Spinal cord (tissue), 10 donors: ENCODE results near the gene FBXW11. TPM values are rescaled to one million over a fixed set of nuclear protein-coding genes. Genes with fewer than 3 reads are reported as not detected.

Experiments
- DNase-seq, 6 donors: peaks; one replicate each; pipeline versions ENCODE4 v3.0.0 to v3.0.0-alpha.2; 2013 to 2015; ENCODE audit warnings: low spot score in 6 of 6, low read depth in 4 of 6
- H3K27ac ChIP-seq: one replicate; pipeline ENCODE4 v1.5.1; 2013; ENCODE audit warnings: low read depth, low read length, control low read depth
- H3K27me3 ChIP-seq: one replicate; pipeline ENCODE4 v1.6.1; 2013; ENCODE audit warnings: low read length; ENCODE audit not compliant: control insufficient read depth, insufficient read depth
- H3K36me3 ChIP-seq: one replicate; pipeline ENCODE4 v1.6.1; 2013; ENCODE audit warnings: low read length; ENCODE audit not compliant: control insufficient read depth, insufficient read depth
- H3K4me1 ChIP-seq: one replicate; pipeline ENCODE4 v1.6.1; 2013; ENCODE audit warnings: low read length; ENCODE audit not compliant: control insufficient read depth, insufficient read depth
- H3K4me3 ChIP-seq: one replicate; pipeline ENCODE4 v1.5.1; 2013; ENCODE audit warnings: low read depth, low read length, control low read depth
- H3K9me3 ChIP-seq: one replicate; pipeline ENCODE4 v1.6.1; 2013; ENCODE audit warnings: low read length; ENCODE audit not compliant: control insufficient read depth, insufficient read depth
- WGBS: methylation state at CpG from one replicate; pipeline ENCODE4 v1.1.5; 2013; ENCODE audit warnings: missing lambda C conversion rate; ENCODE audit not compliant: insufficient coverage; 5-methylcytosine and 5-hydroxymethylcytosine counted together
- polyA plus RNA-seq, 2 donors: library from polyadenylated mRNA; unstranded; fragments of 120-200 nt; gene quantifications; one replicate each; pipeline ENCODE4 v1.2.1, GENCODE V29; 2013; ENCODE audit not compliant: insufficient read length in 2 of 2
- total RNA-seq, 2 donors: library from RNA; depleted of rRNA in 1 of 2; stranded (reverse); fragments of 120-200 nt in 1 of 2; fragments of >200 nt in 1 of 2; gene quantifications; one replicate each; pipeline versions ENCODE4 v1.2.3 to v1.2.4, GENCODE V29; 2013 to 2014
- donor health status: healthy.

Gene FBXW11
- total and polyA plus RNA-seq, 4 donors = 72.1 to 135 (median 87.1) TPM

DNA sequence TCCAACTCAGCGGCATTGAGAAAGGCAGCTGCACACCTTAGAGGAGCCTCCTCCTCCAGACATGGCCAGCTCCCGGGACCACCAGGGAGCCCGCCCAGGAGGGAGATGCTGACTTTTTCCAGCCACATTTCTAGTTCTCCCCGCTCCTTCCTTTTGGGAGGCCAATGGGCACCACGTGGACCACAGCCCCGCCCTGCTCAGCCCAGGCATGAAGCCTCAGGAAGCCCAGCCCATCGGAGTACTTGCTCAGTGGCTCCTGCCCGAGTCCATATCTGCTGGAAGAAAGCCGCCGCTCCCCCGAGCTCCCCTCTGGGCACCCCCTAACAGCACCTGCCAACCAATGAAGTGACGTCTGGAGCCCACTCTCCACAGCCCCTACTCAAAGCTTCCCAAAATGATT, 168.4 kb downstream of the FBXW11 start:
- no peaks in the 10 kb centered on the region for H3K4me1 ChIP-seq
- H3K9me3 ChIP-seq = no peaks in the 10 kb centered on the region
- H3K36me3 ChIP-seq = no peaks in the 10 kb centered on the region
- 84% methylated on average over 11 of the region's 12 CpGs for WGBS
- DNase-seq = no peak
- H3K4me3 ChIP-seq = no peak overlapping the region
- no peak overlapping the region for H3K27ac ChIP-seq
- no peaks in the 10 kb centered on the region for H3K27me3 ChIP-seq

DNA sequence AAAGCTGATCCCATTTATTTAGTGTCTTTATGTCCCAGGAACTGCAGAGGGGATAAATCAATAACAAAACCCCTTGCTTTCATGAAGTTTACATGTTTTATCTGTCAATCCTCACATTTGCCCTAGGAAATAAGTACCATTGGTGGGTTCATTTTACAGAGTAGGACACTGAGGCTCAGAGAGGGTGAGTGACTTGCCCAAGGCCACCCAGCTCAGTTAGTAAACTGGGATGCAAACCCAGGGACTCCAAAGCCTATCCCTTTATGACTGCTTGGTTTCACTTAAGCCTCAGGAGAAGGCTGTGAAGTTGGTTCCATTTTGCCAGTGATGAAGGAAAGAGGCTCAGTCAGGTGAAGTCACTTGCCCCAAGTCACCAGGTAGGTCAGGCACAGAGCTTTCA, 168.9 kb downstream of the FBXW11 start:
- no peaks in the 10 kb centered on the region for H3K27me3 ChIP-seq
- H3K36me3 ChIP-seq = no peaks in the 10 kb centered on the region
- no peak overlapping the region for H3K4me3 ChIP-seq
- no peaks in the 10 kb centered on the region for H3K9me3 ChIP-seq
- H3K27ac ChIP-seq = no peak overlapping the region
- H3K4me1 ChIP-seq = no peaks in the 10 kb centered on the region
- no peak for DNase-seq

DNA sequence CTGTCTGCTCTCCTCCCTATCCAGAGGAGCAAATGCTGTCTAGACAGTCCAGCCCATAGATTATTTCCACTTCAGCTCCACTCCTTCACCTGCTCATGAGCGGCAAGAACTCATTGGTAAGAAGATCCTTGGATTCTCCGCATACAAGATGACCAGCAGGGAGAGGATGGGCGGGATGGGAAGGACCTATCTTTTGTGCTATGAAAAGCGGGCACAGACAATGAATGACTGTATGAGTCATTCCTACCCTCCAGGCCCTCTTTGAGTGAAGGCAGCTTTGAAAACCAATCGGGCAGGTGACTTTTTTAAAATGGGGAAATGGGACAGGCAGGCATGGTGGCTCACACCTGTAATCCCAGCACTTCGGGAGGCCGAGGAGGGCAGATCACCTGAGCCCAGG, 171.4 kb downstream of the FBXW11 start:
- DNase-seq = no peak
- no peak overlapping the region for H3K4me3 ChIP-seq
- H3K4me1 ChIP-seq = no peaks in the 10 kb centered on the region
- no peaks in the 10 kb centered on the region for H3K9me3 ChIP-seq
- no peaks in the 10 kb centered on the region for H3K27me3 ChIP-seq
- H3K36me3 ChIP-seq = no peaks in the 10 kb centered on the region
- WGBS = 80% methylated on average over 4 of the region's 7 CpGs
- no peak overlapping the region for H3K27ac ChIP-seq

DNA sequence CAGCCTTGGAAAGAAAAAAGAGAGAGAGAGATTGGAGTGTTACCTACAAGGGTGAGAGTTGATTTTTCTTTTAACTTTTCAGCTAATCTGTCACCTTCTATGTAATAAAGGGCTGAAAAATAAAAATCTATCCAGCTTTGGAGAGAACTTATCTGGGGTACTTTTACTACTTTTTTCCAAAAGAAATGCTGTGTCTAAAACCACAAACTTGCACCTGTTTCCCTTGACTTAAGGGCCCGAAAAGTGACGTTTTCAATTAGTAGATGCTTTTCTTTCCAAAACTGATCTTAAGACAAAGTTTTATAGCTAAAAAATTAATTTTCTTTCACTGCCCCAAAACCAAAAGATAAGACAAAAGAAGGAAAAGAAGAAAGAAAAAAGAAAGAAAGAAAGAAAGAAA, 172.0 kb downstream of the FBXW11 start:
- no peaks in the 10 kb centered on the region for H3K36me3 ChIP-seq
- H3K4me1 ChIP-seq = no peaks in the 10 kb centered on the region
- no peak overlapping the region for H3K4me3 ChIP-seq
- DNase-seq = no peak
- H3K27me3 ChIP-seq = no peaks in the 10 kb centered on the region
- WGBS = no CpG with 5 or more reads among the region's 2 CpGs
- no peak overlapping the region for H3K27ac ChIP-seq
- no peaks in the 10 kb centered on the region for H3K9me3 ChIP-seq

DNA sequence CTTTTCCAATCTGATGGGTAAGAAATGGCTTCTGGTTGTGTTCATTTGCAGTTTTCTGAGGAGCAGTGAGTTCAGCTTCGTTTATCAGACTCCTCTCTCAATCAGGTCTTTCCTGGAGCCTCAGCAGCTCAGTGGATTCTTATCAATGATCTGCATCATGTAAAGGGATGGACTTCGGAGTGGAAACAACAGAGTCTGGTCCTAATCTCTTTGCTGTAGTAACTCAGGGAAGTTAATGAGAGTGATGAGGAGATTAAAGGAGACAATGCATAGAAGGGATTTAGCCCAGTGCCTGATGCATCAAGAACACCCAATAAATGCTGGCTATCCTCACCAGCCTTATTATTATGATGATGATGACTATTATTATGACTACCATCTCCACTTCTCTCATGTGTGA, 173.7 kb downstream of the FBXW11 start:
- no CpG with 5 or more reads among the region's 2 CpGs for WGBS
- no peak for DNase-seq
- no peaks in the 10 kb centered on the region for H3K9me3 ChIP-seq

DNA sequence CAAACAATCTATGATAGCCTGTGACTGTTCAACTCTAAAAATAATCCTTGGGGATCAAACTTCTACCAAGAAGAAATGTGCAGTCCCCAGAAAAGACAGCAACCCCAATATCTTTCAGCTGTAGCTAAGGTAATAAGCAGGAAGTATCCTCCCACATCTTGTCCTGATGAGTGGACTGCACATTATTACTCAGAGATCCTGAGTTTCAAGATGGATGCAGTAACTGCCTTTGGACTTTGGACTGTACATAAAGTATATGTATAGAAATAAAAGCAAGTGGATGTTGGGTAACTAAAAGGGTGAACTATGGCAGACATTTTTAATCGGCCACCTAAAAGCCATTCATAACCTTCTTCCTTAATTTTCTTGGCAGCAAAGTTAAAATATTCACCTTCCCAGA, 175.8 kb downstream of the FBXW11 start:
- H3K9me3 ChIP-seq = no peaks in the 10 kb centered on the region
- no peak overlapping the region for H3K4me3 ChIP-seq
- no peaks in the 10 kb centered on the region for H3K4me1 ChIP-seq
- no peak for DNase-seq
- WGBS = no CpG with 5 or more reads among the region's 1 CpG
- no peaks in the 10 kb centered on the region for H3K27me3 ChIP-seq
- H3K27ac ChIP-seq = no peak overlapping the region
- no peaks in the 10 kb centered on the region for H3K36me3 ChIP-seq

More for the DNA sequence above, 173.7 kb downstream of the FBXW11 start:
- Histone ChIP-seq H3K36me3 (no peaks in the 10 kb centered on the region), H3K4me3 (no peak overlapping the region), H3K27ac (no peak overlapping the region), H3K4me1 (no peaks in the 10 kb centered on the region), H3K27me3 (no peaks in the 10 kb centered on the region)

DNA sequence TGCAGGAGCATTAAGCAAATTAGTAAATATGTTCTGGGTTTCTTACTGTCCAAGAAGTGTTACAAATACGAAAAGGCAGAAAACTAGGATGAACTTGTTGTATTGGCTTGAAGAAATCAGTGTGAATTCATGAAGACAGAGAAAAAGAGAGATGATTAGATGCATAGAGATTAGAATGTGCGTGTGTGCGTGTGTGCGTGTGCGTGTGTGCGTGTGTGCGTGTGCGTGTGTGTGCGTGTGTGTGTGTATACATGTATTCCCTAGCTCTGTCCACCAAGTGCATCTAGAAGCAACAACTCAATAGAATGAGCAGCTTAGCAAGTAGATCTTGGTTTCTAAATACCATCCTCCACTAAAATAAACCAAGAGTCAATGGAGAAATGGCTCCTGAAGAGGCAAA, 179.3 kb downstream of the FBXW11 start:
- no peak for DNase-seq
- H3K36me3 ChIP-seq = no peaks in the 10 kb centered on the region
- 96% methylated on average over 6 of the region's 9 CpGs for WGBS

DNA sequence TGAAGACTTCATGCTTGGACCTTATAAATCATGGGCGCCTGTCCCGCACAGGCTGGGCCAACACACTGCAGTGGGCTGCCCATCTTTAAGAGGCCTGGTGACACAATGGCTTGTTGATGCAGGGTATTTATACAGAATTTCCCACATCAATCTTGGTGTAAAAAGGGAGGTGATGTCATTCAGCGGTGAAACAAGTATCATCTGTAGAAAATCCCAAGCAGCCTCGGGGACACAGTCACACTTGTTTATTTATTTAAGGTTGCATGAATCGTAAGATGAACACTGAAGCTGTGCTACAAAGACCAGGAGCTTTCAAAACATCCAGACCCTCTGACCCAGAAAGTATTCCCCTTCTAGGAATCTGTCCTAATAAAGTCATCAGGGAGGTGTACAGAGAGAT, 180.3 kb downstream of the FBXW11 start:
- no peaks in the 10 kb centered on the region for H3K9me3 ChIP-seq
- no peak for DNase-seq
- no peak overlapping the region for H3K4me3 ChIP-seq
- H3K27me3 ChIP-seq = no peaks in the 10 kb centered on the region
- no peak overlapping the region for H3K27ac ChIP-seq
- H3K36me3 ChIP-seq = no peaks in the 10 kb centered on the region
- H3K4me1 ChIP-seq = no peaks in the 10 kb centered on the region
- WGBS = no CpG with 5 or more reads among the region's 5 CpGs

More for the DNA sequence above, 179.3 kb downstream of the FBXW11 start:
- H3K27ac ChIP-seq = no peak overlapping the region
- H3K27me3 ChIP-seq = no peaks in the 10 kb centered on the region
- no peak overlapping the region for H3K4me3 ChIP-seq
- no peaks in the 10 kb centered on the region for H3K4me1 ChIP-seq
- H3K9me3 ChIP-seq = no peaks in the 10 kb centered on the region

DNA sequence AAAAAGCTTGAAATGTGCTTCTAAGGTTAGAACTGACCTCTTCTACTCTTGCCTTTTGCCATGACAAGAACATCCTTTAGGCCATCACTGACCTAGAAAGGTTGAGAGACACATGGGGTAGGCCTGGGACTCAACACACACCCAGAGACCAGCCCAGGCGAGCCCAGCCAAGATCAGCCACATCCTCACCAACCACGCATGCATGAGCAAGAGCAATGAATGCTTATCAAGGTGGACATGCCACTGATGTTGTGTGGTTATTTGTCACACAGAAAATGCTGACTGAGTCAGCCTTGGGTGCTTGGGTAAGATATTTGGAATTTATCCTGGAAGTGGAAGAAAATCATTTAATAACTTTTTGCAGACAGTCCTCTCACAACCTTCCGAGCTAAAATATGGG, 181.4 kb downstream of the FBXW11 start:
- Histone ChIP-seq H3K4me3 (no peak overlapping the region), H3K9me3 (no peaks in the 10 kb centered on the region), H3K27me3 (no peaks in the 10 kb centered on the region), H3K36me3 (no peaks in the 10 kb centered on the region), H3K4me1 (no peaks in the 10 kb centered on the region), H3K27ac (no peak overlapping the region)
- DNase-seq = no peak
- WGBS = 100% methylated on average over 1 of the region's 3 CpGs

DNA sequence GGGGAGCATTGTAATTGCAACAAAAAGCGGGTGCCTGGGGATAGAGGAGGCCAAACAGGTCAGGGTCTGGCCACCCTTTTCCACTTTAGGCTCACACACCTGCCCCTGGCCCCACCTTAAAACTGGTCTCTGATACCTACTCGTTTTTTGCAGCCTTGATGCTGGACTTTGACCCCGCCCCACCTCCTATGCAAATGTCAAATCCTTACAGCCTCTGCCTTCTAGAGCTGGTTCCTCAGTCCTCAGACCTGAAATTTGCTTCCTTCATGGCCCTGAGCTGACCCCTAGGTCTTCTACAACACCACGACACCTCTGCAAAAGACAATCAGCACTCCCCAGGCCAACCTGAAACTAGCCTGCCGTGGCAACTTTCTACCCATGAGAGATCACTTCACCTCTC, 183.2 kb downstream of the FBXW11 start:
- no peak for DNase-seq
- Histone ChIP-seq H3K4me3 (no peak overlapping the region), H3K27me3 (no peaks in the 10 kb centered on the region), H3K4me1 (no peaks in the 10 kb centered on the region), H3K27ac (no peak overlapping the region), H3K36me3 (no peaks in the 10 kb centered on the region), H3K9me3 (no peaks in the 10 kb centered on the region)
- 76% methylated on average over 5 of the region's 5 CpGs for WGBS
